Heart left ventricle (tissue), 16 donors: ENCODE measurements around the gene PRDM4. TPM values are rescaled to one million over a fixed set of nuclear protein-coding genes. Genes with fewer than 3 reads are reported as not detected.

Source experiments
- ATAC-seq, 4 donors: fragments of 200-7000 bp; cut with Tn5 transposase; one replicate each; pipeline ENCODE4 v1.9.1; 2020 to 2022; ENCODE audit warnings: moderate library complexity in 4 of 4, mild to moderate bottlenecking in 3 of 4, moderate number of reproducible peaks in 1 of 4
- DNase-seq, 5 donors: peaks; one replicate each; pipeline ENCODE4 v3.0.0-alpha.2; 2020
- H3K27ac ChIP-seq, 12 donors: fragments of 200-600 bp; sonication (generic) in 4 of 12; one replicate each; pipeline versions ENCODE4 v1.5.0 to v1.8.0; 2016 to 2022; ENCODE audit warnings: mild to moderate bottlenecking in 2 of 12
- H3K27me3 ChIP-seq, 9 donors: fragments of 200-600 bp; sonication (generic) in 2 of 9; one replicate each; pipeline versions ENCODE4 v1.5.1 to v1.8.0; 2016 to 2022; ENCODE audit warnings: mild to moderate bottlenecking in 3 of 9
- H3K36me3 ChIP-seq, 9 donors: fragments of 200-600 bp; sonication (generic) in 2 of 9; one replicate each; pipeline versions ENCODE4 v1.5.0 to v1.8.0; 2018 to 2022; ENCODE audit warnings: mild to moderate bottlenecking in 2 of 9
- H3K4me1 ChIP-seq, 12 donors: fragments of 200-600 bp; sonication (generic) in 4 of 12; one replicate each; pipeline versions ENCODE4 v1.5.0 to v1.8.0; 2016 to 2022; ENCODE audit warnings: mild to moderate bottlenecking in 3 of 12
- H3K4me3 ChIP-seq, 12 donors: fragments of 200-600 bp; sonication (generic) in 4 of 12; one replicate each; pipeline versions ENCODE4 v1.5.0 to v1.8.0; 2017 to 2022; ENCODE audit warnings: mild to moderate bottlenecking in 9 of 12, moderate library complexity in 4 of 12
- H3K9me3 ChIP-seq, 12 donors: fragments of 200-600 bp; sonication (generic) in 4 of 12; one replicate each; pipeline versions ENCODE4 v1.5.0 to v1.8.0; 2016 to 2022; ENCODE audit warnings: mild to moderate bottlenecking in 1 of 12
- CTCF ChIP-seq, 12 donors: fragments of 200-600 bp; sonication (generic) in 4 of 12; IDR thresholded peaks; one replicate each; pipeline versions ENCODE4 v1.5.0 to v1.8.0; 2018 to 2022; ENCODE audit warnings: antibody characterized with exemption in 12 of 12, mild to moderate bottlenecking in 5 of 12
- POLR2A ChIP-seq, 2 donors: fragments of 450-650 bp; IDR thresholded peaks; one replicate each; pipeline ENCODE4 v1.6.1; 2017; ENCODE audit warnings: antibody characterized with exemption in 2 of 2, mild to moderate bottlenecking in 2 of 2, moderate library complexity in 2 of 2
- WGBS, 4 donors: extraction: QIAGEN DNeasy Blood & Tissue Kit in 2 of 4; methylation state at CpG; one replicate each; pipeline versions ENCODE4 v1.1.5 to v1.1.7; 2013 to 2018; 5-methylcytosine and 5-hydroxymethylcytosine counted together
- intact Hi-C, 10 donors: fragments of 100-400 bp; cut with DNase I; formaldehyde crosslinking; loops; one replicate each; pipeline versions ENCODE4 v1.11.1 to v1.14.2; 2022
- polyA plus RNA-seq, 2 donors: library from polyadenylated mRNA; stranded (reverse); fragments of 200-250 nt; gene quantifications; one replicate each; pipeline ENCODE4 v1.2.3, GENCODE V29; 2013
- total RNA-seq, 9 donors: library from RNA; depleted of rRNA in 2 of 9; stranded (reverse); fragments of >200 nt in 2 of 9; fragmentation: NEBNext Ultra II Directional in 3 of 9; extraction: Animal tissue kit (Norgen Biotek cat#: 25700) in 3 of 9; gene quantifications; one replicate each; pipeline versions ENCODE4 v1.1.0 to v1.2.4, GENCODE V29; 2016 to 2023
- donor health status: ischemic (EF 13 %, LVEDD 7.1; RV severe dilation, severe dysfunction).
- donor health status: healthy with polysubstance abuse.
- donor health status: DM: no; HTN: yes; CAD: no.
- donor health status: DM: no; HTN: no; CAD: no.
- donor health status: ischemic (EF 25% LVEDD 6.9; RV normal size, moderate dysfunction).
- donor health status: ischemic (EF 25% LVEDD 5.7; RV mildly dilated, moderate dysfunction).
- donor health status: healthy.
- donor health status: DM: yes; HTN: yes; CAD: no.
- donor health status: ischemic (EF 35%, LVEDD 5.7; RV mildly dilated, moderate dysfunction).
- donor health status: nonischemic (EF 11% LVEDD 7.7; RV severe dilation, severe dysfunction).
- donor health status: DM: yes; HTN: yes; CAD: no.
- donor health status: PGD.
- donor health status: ischemic (EF 29% LVEDD 5.4; RV normal size, mild dysfunction).
- donor health status: nonischemic (EF 23%, LVEDD 6.1; RV moderate dilation, normal function).

Gene PRDM4
- total and polyA plus RNA-seq, 11 donors: 5.3 to 24.6 (median 15.0) TPM

- no peak for ATAC-seq
- WGBS, 4 donors: 89 to 96% (median 90%) methylated on average over 1 of the region's 1 CpG
- H3K27me3 ChIP-seq: no peaks in the 10 kb centered on the region
- TF ChIP-seq POLR2A (IDR thresholded peaks at IDR 0.05) (no peak), CTCF (IDR thresholded peaks at IDR 0.05) (no peak)
- H3K4me3 ChIP-seq: no peak overlapping the region
- H3K9me3 ChIP-seq: no peaks in the 10 kb centered on the region
- H3K36me3 ChIP-seq: peaks cover 0 to 16% (median 5%) of the 10 kb centered on the region in 9 donors
- no peak overlapping the region for H3K27ac ChIP-seq
- H3K4me1 ChIP-seq: peaks cover 5 to 31% (median 26%) of the 10 kb centered on the region in 12 donors
- intact Hi-C loops: loop anchor here in 7 of 10 donors (5.0 to 10.0 kb wide), 7 partner anchors 76 to 752 kb away; partner anchors contain the start of genes PWP1 (in 2 of the 7) and FICD (in 1 of the 7)
- DNase-seq: no peak
Measured at GRCh38 chr12:107762874-107763273, 1.9 kb upstream of the PRDM4 start.

GRCh38 chr12:107761502-107761904, 566 bp upstream of the PRDM4 start:
- intact Hi-C loops: loop anchor here in 7 of 10 donors (1.0 to 10.0 kb wide), 9 partner anchors 74 to 753 kb away; partner anchors contain the start of genes PWP1 (in 4 of the 7) and FICD (in 1 of the 7)

GRCh38 chr12:107760207-107760808, 629 bp downstream of the PRDM4 start:
- intact Hi-C loops: loop anchor here in 7 of 10 donors (2.0 to 10.0 kb wide), 8 partner anchors 73 to 754 kb away; partner anchors contain the start of genes PWP1 (in 3 of the 7) and FICD (in 1 of the 7)
- 1 to 7% (median 3%) methylated on average over 8 to 30 of the region's 30 CpGs for WGBS, 4 donors
- peak; percentile 16 to 69 (median 34) for DNase-seq
- peaks cover 0 to 42% (median 27%) of the 10 kb centered on the region in 9 donors for H3K36me3 ChIP-seq
- H3K27ac ChIP-seq: peak overlapping the region in 11 of 12 donors; percentile 59 to 87 (median 77)
- peaks cover 5 to 35% (median 28%) of the 10 kb centered on the region in 12 donors for H3K4me1 ChIP-seq
- H3K4me3 ChIP-seq: peak overlapping the region; percentile 76 to 94 (median 85)
- H3K27me3 ChIP-seq: no peaks in the 10 kb centered on the region
- TF ChIP-seq POLR2A (IDR thresholded peaks at IDR 0.05) (no peak), CTCF (IDR thresholded peaks at IDR 0.05) (no peak)
- ATAC-seq: peak in 1 of 4 donors; percentile 7
- no peaks in the 10 kb centered on the region for H3K9me3 ChIP-seq

More at GRCh38 chr12:107761502-107761904, 566 bp upstream of the PRDM4 start:
- Histone ChIP-seq H3K4me1 (peaks cover 5 to 35% (median 28%) of the 10 kb centered on the region in 12 donors), H3K9me3 (no peaks in the 10 kb centered on the region), H3K27me3 (no peaks in the 10 kb centered on the region), H3K27ac (peak overlapping the region in 11 of 12 donors; percentile 16 to 87 (median 76)), H3K36me3 (peaks cover 0 to 30% (median 15%) of the 10 kb centered on the region in 9 donors), H3K4me3 (peak overlapping the region; percentile 76 to 94 (median 85))
- DNase-seq (no peak), ATAC-seq (peak in 3 of 4 donors; percentile 5 to 29 (median 21))
- WGBS, 4 donors: 0 to 4% (median 1%) methylated on average over 10 to 12 of the region's 12 CpGs
- TF ChIP-seq POLR2A (IDR thresholded peaks at IDR 0.05) (no peak), CTCF (IDR thresholded peaks at IDR 0.05) (no peak)

- ATAC-seq (no peak), DNase-seq (no peak)
- intact Hi-C loops: loop anchor here in 3 of 10 donors (5.0 to 10.0 kb wide), 2 partner anchors 65 to 67 kb away; no protein-coding TSS in a partner anchor
- H3K27ac ChIP-seq: peak overlapping the region in 3 of 12 donors; percentile 48 to 87 (median 82)
- H3K4me3 ChIP-seq: peak overlapping the region in 9 of 12 donors; percentile 79 to 94 (median 88)
- H3K9me3 ChIP-seq: no peaks in the 10 kb centered on the region
- H3K4me1 ChIP-seq: peaks cover 5 to 35% (median 28%) of the 10 kb centered on the region in 12 donors
- TF ChIP-seq CTCF (IDR thresholded peaks at IDR 0.05) (no peak), POLR2A (IDR thresholded peaks at IDR 0.05) (no peak)
- peaks cover 0 to 51% (median 36%) of the 10 kb centered on the region in 9 donors for H3K36me3 ChIP-seq
- WGBS, 4 donors: 50 to 59% (median 54%) methylated on average over 3 of the region's 3 CpGs
- no peaks in the 10 kb centered on the region for H3K27me3 ChIP-seq
Measured at GRCh38 chr12:107759410-107759809, 1.5 kb downstream of the PRDM4 start.
